H9 (cell line): ENCODE measurements around the gene NUDT22. TPM values are rescaled to one million over a fixed set of nuclear protein-coding genes. Genes with fewer than 3 reads are reported as not detected.

ENCODE experiments used
- DNase-seq: peaks from one replicate; pipeline ENCODE4 v3.0.0-alpha.2; 2017
- H2AFZ ChIP-seq: one replicate; pipeline ENCODE4 v1.6.1; 2013; ENCODE audit warnings: mild to moderate bottlenecking, low read length, control low read depth, moderate library complexity
- H2AK5ac ChIP-seq: 2 replicates; pipeline ENCODE4 v1.6.1; 2013; ENCODE audit warnings: low read length, control low read depth, mixed read lengths; ENCODE audit not compliant: insufficient read length
- H2BK120ac ChIP-seq: one replicate; pipeline ENCODE4 v1.6.1; 2013; ENCODE audit warnings: low read depth, mild to moderate bottlenecking, low read length, control low read depth, inconsistent platforms; ENCODE audit not compliant: poor library complexity, severe bottlenecking
- H2BK12ac ChIP-seq: 2 replicates; pipeline ENCODE4 v1.6.1; 2013; ENCODE audit warnings: low read length, control low read depth, mixed read lengths, low read depth; ENCODE audit not compliant: insufficient read length
- H2BK15ac ChIP-seq: 2 replicates; pipeline ENCODE4 v1.6.1; 2013; ENCODE audit warnings: low read depth, low read length, control low read depth
- H2BK20ac ChIP-seq: one replicate; pipeline ENCODE4 v1.6.1; 2013; ENCODE audit warnings: low read depth, mild to moderate bottlenecking, low read length, control low read depth, inconsistent platforms; ENCODE audit not compliant: poor library complexity, severe bottlenecking
- H2BK5ac ChIP-seq: 2 replicates; pipeline ENCODE4 v1.6.1; 2013; ENCODE audit warnings: low read length, control low read depth, mixed read lengths; ENCODE audit not compliant: insufficient read length
- H3K14ac ChIP-seq: 2 replicates; pipeline ENCODE4 v1.6.1; 2013; ENCODE audit warnings: low read length, control low read depth; ENCODE audit not compliant: insufficient read depth
- H3K18ac ChIP-seq: 2 replicates; pipeline ENCODE4 v1.6.1; 2013; ENCODE audit warnings: low read depth, mild to moderate bottlenecking, mixed read lengths, low read length, control low read depth; ENCODE audit not compliant: insufficient read length
- H3K23ac ChIP-seq: 2 replicates; pipeline ENCODE4 v1.6.1; 2013; ENCODE audit warnings: low read length, control low read depth, mixed read lengths, low read depth; ENCODE audit not compliant: insufficient read length
- H3K23me2 ChIP-seq: 2 replicates; pipeline ENCODE4 v1.6.1; 2013; ENCODE audit warnings: low read depth, mild to moderate bottlenecking, mixed read lengths, low read length, control low read depth; ENCODE audit not compliant: insufficient read length, poor library complexity, severe bottlenecking
- H3K27ac ChIP-seq: 2 replicates; pipeline ENCODE4 v1.5.1; 2013; ENCODE audit warnings: low read length, control low read depth, mixed read lengths, low read depth; ENCODE audit not compliant: insufficient read length
- H3K27me3 ChIP-seq: 2 replicates; pipeline ENCODE4 v1.6.1; 2013; ENCODE audit warnings: low read length, control low read depth, inconsistent platforms; ENCODE audit not compliant: insufficient read depth
- H3K4ac ChIP-seq: 2 replicates; pipeline ENCODE4 v1.6.1; 2013; ENCODE audit warnings: low read depth, mild to moderate bottlenecking, control low read depth, inconsistent platforms, low read length, moderate library complexity
- H3K4me1 ChIP-seq: 2 replicates; pipeline ENCODE4 v1.6.1; 2013; ENCODE audit warnings: low read length, control low read depth, inconsistent platforms; ENCODE audit not compliant: insufficient read depth
- H3K4me2 ChIP-seq: 2 replicates; pipeline ENCODE4 v1.6.1; 2013; ENCODE audit warnings: low read length, control low read depth, mixed read lengths; ENCODE audit not compliant: insufficient read length, insufficient read depth
- H3K56ac ChIP-seq: 2 replicates; pipeline ENCODE4 v1.6.1; 2013; ENCODE audit warnings: low read depth, mild to moderate bottlenecking, mixed read lengths, low read length, control low read depth; ENCODE audit not compliant: insufficient read length
- H3K79me1 ChIP-seq: 2 replicates; pipeline ENCODE4 v1.6.1; 2013; ENCODE audit warnings: low read depth, mild to moderate bottlenecking, moderate library complexity, low read length, control low read depth, inconsistent platforms; ENCODE audit not compliant: insufficient read depth, poor library complexity, severe bottlenecking
- H3K79me2 ChIP-seq: 2 replicates; pipeline ENCODE4 v1.6.1; 2013; ENCODE audit warnings: low read length, control low read depth, inconsistent platforms; ENCODE audit not compliant: insufficient read depth
- H3K9ac ChIP-seq: 2 replicates; pipeline ENCODE4 v1.6.1; 2013; ENCODE audit warnings: low read length, control low read depth, mixed read lengths; ENCODE audit not compliant: insufficient read length; ENCODE audit errors: extremely low read depth
- H3K9me3 ChIP-seq: one replicate; pipeline ENCODE4 v1.6.1; 2013; ENCODE audit warnings: low read depth, low read length, inconsistent platforms; ENCODE audit not compliant: control insufficient read depth
- H3T11ph ChIP-seq: one replicate; pipeline ENCODE4 v1.6.1; 2013; ENCODE audit warnings: mild to moderate bottlenecking, low read length, control low read depth, inconsistent platforms
- H4K20me1 ChIP-seq: one replicate; pipeline ENCODE4 v1.6.1; 2013; ENCODE audit not compliant: control insufficient read depth, insufficient read length, insufficient read depth
- H4K5ac ChIP-seq: 2 replicates; pipeline ENCODE4 v1.6.1; 2013; ENCODE audit warnings: low read depth, mild to moderate bottlenecking, mixed read lengths, low read length, control low read depth; ENCODE audit not compliant: insufficient read length
- H4K8ac ChIP-seq: replicated peaks from 2 replicates; pipeline ENCODE4 v1.6.1; 2013; ENCODE audit warnings: low read length, control low read depth, mixed read lengths, low read depth; ENCODE audit not compliant: insufficient read length
- H4K91ac ChIP-seq: 2 replicates; pipeline ENCODE4 v1.6.1; 2013; ENCODE audit warnings: low read depth, mild to moderate bottlenecking, moderate library complexity, mixed read lengths, low read length, control low read depth; ENCODE audit not compliant: insufficient read length
- H3K27ac Mint-ChIP-seq, 3 experiments: 2 replicates in 2 of 3; 3 replicates in 1 of 3; pipeline ENCODE4 v1.8.0; 2020 to 2021; ENCODE audit warnings: mixed read lengths in 3 of 3, mild to moderate bottlenecking in 1 of 3, moderate library complexity in 1 of 3
- H3K27me3 Mint-ChIP-seq: 2 replicates; pipeline ENCODE4 v1.8.0; 2021; ENCODE audit warnings: low read depth, mild to moderate bottlenecking, moderate library complexity, mixed read lengths
- H3K36me3 Mint-ChIP-seq, 3 experiments: 2 replicates in 2 of 3; 3 replicates in 1 of 3; pipeline ENCODE4 v1.8.0; 2020 to 2021; ENCODE audit warnings: low read depth in 3 of 3, mixed read lengths in 3 of 3; ENCODE audit not compliant: insufficient read depth in 1 of 3
- H3K4me1 Mint-ChIP-seq, 2 experiments: 2 replicates each; pipeline ENCODE4 v1.8.0; 2020; ENCODE audit warnings: mixed read lengths in 2 of 2
- H3K4me3 Mint-ChIP-seq, 2 experiments: 2 replicates in 1 of 2; 3 replicates in 1 of 2; pipeline ENCODE4 v1.8.0; 2020 to 2021; ENCODE audit warnings: mild to moderate bottlenecking in 2 of 2, mixed read lengths in 2 of 2, moderate library complexity in 1 of 2
- H3K9me3 Mint-ChIP-seq, 2 experiments: 2 replicates in 1 of 2; 3 replicates in 1 of 2; pipeline ENCODE4 v1.8.0; 2020; ENCODE audit warnings: mild to moderate bottlenecking in 2 of 2, mixed read lengths in 2 of 2, moderate library complexity in 1 of 2
- CTCF ChIP-seq: fragments of 200-600 bp; sonication (generic); conservative IDR thresholded peaks from 3 replicates; pipeline ENCODE4 v1.8.0; 2021; ENCODE audit warnings: antibody characterized with exemption, mild to moderate bottlenecking
- WGBS: extraction: QIAGEN DNeasy Blood & Tissue Kit; methylation state at CpG from one replicate; pipeline ENCODE4 v1.1.7; 2013; ENCODE audit warnings: missing lambda C conversion rate, low lambda C conversion rate, mixed read lengths; ENCODE audit not compliant: insufficient read length; ENCODE audit errors: extremely low coverage; 5-methylcytosine and 5-hydroxymethylcytosine counted together
- total RNA-seq: library from RNA; stranded (reverse); gene quantifications from 2 replicates; pipeline ENCODE4 v1.2.1, GENCODE V29; 2021

The NUDT22 gene
- total RNA-seq, 1 experiment from 2014 or later = 39.6 TPM

- no peaks in the 10 kb centered on the region for H3K4me1 ChIP-seq
- H2BK12ac ChIP-seq = no peak overlapping the region
- no peak overlapping the region for H3T11ph ChIP-seq
- Mint-ChIP-seq H3K4me3 (peak overlapping the region in 1 of 2 experiments; percentile 91; a peak in 2 of 5 replicates), H3K27me3 (no peaks in the 10 kb centered on the region), H3K36me3 (peaks cover 0 to 16% (median 14%) of the 10 kb centered on the region in 3 experiments; a peak in 4 of 7 replicates), H3K4me1 (peaks cover 15 to 17% of the 10 kb centered on the region in 2 experiments), H3K27ac (peak overlapping the region in 1 of 3 experiments; percentile 42; a peak in 1 of 7 replicates), H3K9me3 (no peaks in the 10 kb centered on the region)
- H3K79me2 ChIP-seq = no peaks in the 10 kb centered on the region
- H2BK5ac ChIP-seq = no peak overlapping the region
- no peak overlapping the region for H4K8ac ChIP-seq
- no peak overlapping the region for H3K4me2 ChIP-seq
- no peak overlapping the region for H3K27ac ChIP-seq
- no peaks in the 10 kb centered on the region for H3K9me3 ChIP-seq
- no peaks in the 10 kb centered on the region for H3K27me3 ChIP-seq
- no peak overlapping the region for H4K5ac ChIP-seq
- no peak overlapping the region; the same call in 1 of the 2 replicates for H3K14ac ChIP-seq
- no peaks in the 10 kb centered on the region for H4K20me1 ChIP-seq
- DNase-seq = no peak
- no peak overlapping the region for H3K56ac ChIP-seq
- H3K4ac ChIP-seq = no peak overlapping the region
- TF ChIP-seq CTCF = no peak
- no peak overlapping the region for H2BK20ac ChIP-seq
- no peaks in the 10 kb centered on the region for H3K79me1 ChIP-seq
- no peak overlapping the region for H3K23ac ChIP-seq
- H2AK5ac ChIP-seq = no peak overlapping the region
- H2BK120ac ChIP-seq = no peak overlapping the region
- H3K9ac ChIP-seq = no peak overlapping the region
- peaks cover 15% of the 10 kb centered on the region for H3K23me2 ChIP-seq
- H4K91ac ChIP-seq = no peak overlapping the region
- WGBS = no CpG with 5 or more reads among the region's 17 CpGs
- H2BK15ac ChIP-seq = no peak overlapping the region
- no peak overlapping the region for H2AFZ ChIP-seq
- no peak overlapping the region for H3K18ac ChIP-seq
Measured at GRCh38 chr11:64224151-64224890, 1.8 kb upstream of the NUDT22 start.
